Cardiac fibroblast (primary cell): ENCODE data around the gene RSAD1.

Experiments used
- DNase-seq, 2 donors: peaks; one replicate each; pipeline versions ENCODE4 v3.0.0 to v3.0.0-alpha.2; 2010; ENCODE audit warnings: low read depth in 2 of 2
- H3K4me3 ChIP-seq, 2 donors: replicated peaks in 1 of 2; 1 replicate in 1 of 2; 2 replicates in 1 of 2; pipeline ENCODE4 v1.5.1; 2011; ENCODE audit warnings: low read depth in 2 of 2, low read length in 2 of 2, mild to moderate bottlenecking in 2 of 2, moderate library complexity in 1 of 2
- TF ChIP-seq, protein P1 (sequence below): IDR thresholded peaks from one replicate; pipeline ENCODE4 v1.5.1; 2011; ENCODE audit warnings: low read depth, mild to moderate bottlenecking, low read length, inconsistent platforms

Gene RSAD1

DNA sequence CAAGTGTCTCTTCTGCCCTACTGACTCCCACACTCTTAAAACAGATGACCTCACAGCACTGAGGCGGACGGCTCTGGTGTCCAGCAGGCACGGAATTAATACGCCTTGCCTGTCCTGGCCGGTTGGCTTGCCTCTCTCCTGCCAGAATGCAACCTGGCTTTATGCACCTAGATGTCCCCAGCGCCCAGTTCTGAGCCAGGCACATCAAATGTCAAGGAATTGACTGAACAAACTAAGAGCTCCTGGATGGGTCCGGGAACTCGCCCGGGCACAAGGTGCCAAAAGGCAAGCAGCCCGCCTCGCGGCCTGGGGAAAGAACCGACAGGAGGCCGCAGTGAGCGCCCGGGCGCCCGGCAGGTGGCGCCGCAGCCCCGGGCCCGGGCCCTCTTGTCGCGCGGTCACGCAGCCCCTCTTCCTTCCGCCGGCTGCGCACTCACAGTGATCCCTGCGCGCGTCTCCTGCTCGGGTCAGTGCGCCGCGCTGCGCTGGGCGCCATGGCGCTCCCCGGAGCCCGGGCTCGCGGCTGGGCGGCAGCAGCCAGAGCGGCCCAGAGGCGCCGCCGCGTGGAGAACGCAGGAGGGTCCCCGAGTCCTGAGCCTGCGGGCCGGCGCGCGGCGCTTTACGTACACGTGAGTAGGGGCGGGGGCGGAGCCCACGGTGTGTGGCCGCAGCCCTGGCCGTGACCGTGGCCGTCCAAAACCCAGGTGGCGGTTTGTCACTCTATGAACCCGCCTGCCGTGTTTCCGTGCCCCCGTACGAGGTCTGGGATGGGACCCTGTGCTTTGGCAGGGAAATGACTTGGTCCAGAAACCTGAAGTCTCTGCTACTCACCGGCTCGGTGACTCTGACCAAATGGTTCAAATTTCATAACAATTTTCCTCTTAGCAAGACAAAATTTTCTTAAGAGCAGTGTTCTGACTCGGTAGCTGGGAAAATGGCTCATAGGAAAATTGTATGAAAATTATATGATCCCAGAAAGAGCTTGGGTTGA is at the start of gene RSAD1:
TSS of gene RSAD1 (plus strand) at position 470 of the 991 bp plus-strand sequence. CDS start at position 495, 25 bp downstream.
- DNase-seq, result peak; percentile 84 to 92
- TF ChIP-seq, protein P1, sequence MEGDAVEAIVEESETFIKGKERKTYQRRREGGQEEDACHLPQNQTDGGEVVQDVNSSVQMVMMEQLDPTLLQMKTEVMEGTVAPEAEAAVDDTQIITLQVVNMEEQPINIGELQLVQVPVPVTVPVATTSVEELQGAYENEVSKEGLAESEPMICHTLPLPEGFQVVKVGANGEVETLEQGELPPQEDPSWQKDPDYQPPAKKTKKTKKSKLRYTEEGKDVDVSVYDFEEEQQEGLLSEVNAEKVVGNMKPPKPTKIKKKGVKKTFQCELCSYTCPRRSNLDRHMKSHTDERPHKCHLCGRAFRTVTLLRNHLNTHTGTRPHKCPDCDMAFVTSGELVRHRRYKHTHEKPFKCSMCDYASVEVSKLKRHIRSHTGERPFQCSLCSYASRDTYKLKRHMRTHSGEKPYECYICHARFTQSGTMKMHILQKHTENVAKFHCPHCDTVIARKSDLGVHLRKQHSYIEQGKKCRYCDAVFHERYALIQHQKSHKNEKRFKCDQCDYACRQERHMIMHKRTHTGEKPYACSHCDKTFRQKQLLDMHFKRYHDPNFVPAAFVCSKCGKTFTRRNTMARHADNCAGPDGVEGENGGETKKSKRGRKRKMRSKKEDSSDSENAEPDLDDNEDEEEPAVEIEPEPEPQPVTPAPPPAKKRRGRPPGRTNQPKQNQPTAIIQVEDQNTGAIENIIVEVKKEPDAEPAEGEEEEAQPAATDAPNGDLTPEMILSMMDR, result no peak
- peak within 1 kb of the TSS; percentile 81 to 82 for H3K4me3 ChIP-seq

DNA sequence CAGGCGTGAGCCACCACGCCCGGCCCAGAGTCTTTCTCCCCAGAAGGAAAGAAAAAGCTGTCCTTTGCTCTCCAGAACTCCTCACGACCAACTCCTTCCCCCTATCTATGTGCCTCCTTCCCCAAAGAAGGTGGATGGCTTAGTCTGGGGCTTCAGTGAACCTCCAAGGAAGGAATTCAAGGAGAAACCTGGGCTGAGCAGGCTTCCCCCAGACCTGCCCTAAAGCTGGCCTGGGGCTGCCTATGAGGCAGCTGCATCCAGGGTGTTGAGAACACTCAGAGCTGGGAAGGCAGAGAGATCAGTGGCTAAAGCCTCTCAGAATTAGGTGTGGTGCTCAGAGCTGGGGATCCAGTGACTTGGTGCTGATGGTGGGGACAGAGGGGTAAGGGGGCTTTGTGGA is 48.9 kb upstream of the RSAD1 start:
- no peak for DNase-seq
- TF ChIP-seq, protein P1, result no peak
- H3K4me3 ChIP-seq, result no peak overlapping the region

DNA sequence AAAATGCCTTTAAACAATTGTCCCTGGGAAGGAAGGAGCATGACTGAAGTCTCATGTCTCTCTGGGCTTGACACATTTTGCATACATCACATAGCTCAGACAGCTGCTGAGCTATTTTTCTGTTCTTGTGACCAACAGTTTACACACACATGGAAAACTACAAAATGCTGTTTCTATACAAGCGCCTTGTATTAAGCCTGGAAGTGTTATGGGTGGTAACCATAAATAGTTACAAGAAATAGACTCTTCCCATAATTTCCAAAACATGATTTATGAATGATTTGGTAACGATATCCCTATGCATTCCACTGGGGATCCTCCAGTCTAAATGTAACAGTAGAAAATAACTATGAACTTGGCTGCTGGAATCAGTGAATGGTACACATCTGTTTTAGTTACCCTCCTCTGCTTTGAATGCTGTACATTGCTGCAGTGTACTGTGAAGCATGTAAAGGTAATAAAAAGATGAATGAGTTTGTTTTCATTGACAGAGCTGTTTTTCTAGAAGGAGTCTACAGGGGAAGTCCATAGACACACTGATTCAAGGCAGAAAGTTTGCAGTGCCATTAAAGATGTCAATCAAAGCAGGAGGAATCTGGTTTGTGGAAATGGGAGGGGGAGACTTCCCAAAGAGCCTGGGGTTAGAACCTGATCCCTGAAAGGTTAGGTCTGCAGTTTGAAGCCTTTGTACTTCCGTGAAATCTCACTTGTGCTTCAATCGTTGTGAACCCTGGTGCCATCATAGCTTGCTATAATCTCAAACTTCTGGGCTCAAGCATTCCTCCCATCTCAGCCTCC is 47.6 kb upstream of the RSAD1 start:
- DNase-seq, result no peak
- H3K4me3 ChIP-seq, result no peak overlapping the region
- TF ChIP-seq, protein P1, result no peak

DNA sequence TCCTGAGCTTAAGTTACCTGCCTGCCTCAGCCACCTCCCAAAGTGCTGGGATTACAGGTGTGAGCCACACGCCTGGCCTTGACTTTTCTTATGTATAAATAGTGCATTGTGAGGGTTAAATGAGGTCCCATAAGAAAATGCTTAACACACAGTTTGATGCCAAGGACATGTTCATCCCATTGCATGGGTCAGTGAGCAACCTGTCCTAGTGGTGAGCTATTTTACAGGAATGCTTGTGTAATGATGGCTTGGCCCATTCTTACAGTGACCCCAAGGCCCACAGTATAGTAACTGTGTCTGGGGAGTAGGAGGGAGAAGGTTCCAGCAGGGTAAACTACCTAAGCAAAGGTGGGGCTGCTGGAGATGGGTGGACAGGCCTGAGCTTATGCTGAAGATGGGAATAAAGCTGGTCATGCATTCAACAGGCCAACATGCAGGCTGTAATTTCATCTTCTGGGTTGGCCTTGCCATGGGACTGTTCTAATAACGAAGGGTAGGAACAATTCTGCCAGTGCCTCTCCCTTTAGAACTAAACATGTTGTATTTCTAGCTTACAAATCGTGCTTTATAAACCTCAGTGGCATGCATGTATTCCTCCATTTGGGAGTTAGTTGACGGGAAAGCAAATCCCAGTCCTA is 46.4 kb upstream of the RSAD1 start:
- H3K4me3 ChIP-seq, result no peak overlapping the region
- DNase-seq, result no peak
- TF ChIP-seq, protein P1, result no peak

DNA sequence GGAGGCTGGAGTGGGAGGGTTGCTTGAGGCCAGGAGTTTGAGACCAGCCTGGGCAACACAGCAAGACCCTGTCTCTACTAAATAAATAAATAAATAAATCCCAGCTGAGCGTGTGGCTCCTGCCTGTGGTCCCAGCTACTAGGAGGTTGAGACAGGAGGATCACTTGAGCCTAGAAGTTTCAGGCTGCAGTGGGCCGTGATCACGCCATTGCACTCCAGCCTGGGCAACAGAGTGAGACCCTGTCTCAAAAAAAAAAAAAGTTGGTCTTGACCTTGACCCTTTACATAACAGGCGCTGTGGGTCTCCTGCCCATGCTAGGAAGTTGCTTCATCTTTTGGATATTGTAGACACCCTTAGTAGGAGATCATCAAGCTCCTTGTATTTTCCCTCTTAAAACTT is 41.3 kb upstream of the RSAD1 start:
- H3K4me3 ChIP-seq, result no peak overlapping the region
- DNase-seq, result no peak
- TF ChIP-seq, protein P1, result no peak

DNA sequence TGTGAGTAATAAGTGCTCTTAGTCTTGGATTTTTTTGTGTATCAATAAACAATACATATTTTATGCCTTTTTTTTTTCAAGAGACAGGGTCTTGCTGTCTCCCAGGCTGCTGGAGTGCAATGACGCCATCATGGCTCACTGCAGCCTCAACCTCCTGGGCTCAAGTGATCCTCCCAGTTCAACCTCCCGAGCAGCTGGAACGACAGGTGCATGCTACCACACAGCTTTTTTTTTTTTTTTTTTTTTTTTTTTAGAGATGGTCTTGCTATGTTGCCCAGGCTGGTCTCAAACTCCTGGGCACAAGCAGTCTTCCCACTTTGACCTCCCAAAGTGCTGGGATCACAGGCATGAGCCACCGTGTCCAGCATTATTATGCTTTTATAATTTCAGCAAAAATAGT is 39.7 kb upstream of the RSAD1 start:
- DNase-seq, result no peak
- TF ChIP-seq, protein P1, result no peak
- H3K4me3 ChIP-seq, result no peak overlapping the region
